WERI-Rb-1 (cell line): ENCODE measurements around the gene HDAC4.

Source experiments
- DNase-seq: peaks from one replicate; pipeline ENCODE4 v3.0.0-alpha.2; 2020
- H3K27ac ChIP-seq: fragments of 250-450 bp; sonication (Bioruptor Pico); 2 replicates; pipeline ENCODE4 v1.5.1; 2020; ENCODE audit warnings: mild to moderate bottlenecking, moderate library complexity
- H3K27me3 ChIP-seq: fragments of 250-450 bp; sonication (Bioruptor Pico); 2 replicates; pipeline ENCODE4 v1.5.1; 2021; ENCODE audit warnings: mild to moderate bottlenecking, low read depth, moderate library complexity; ENCODE audit not compliant: insufficient read depth, severe bottlenecking
- H3K36me3 ChIP-seq: fragments of 250-450 bp; sonication (Bioruptor Pico); 2 replicates; pipeline ENCODE4 v1.5.1; 2020; ENCODE audit warnings: mild to moderate bottlenecking, moderate library complexity
- H3K4me3 ChIP-seq: 2 replicates; pipeline ENCODE4 v1.5.1; 2011; ENCODE audit warnings: low read depth, mild to moderate bottlenecking, control low read depth, low read length
- H3K9me3 ChIP-seq: fragments of 250-450 bp; sonication (Bioruptor Pico); 2 replicates; pipeline ENCODE4 v1.5.1; 2021; ENCODE audit warnings: mild to moderate bottlenecking, moderate library complexity; ENCODE audit not compliant: severe bottlenecking
- CTCF ChIP-seq: IDR thresholded peaks from 2 replicates; pipeline ENCODE4 v1.5.1; 2011; ENCODE audit warnings: low read depth, mild to moderate bottlenecking, control low read depth, inconsistent platforms, low read length

Gene HDAC4

DNA sequence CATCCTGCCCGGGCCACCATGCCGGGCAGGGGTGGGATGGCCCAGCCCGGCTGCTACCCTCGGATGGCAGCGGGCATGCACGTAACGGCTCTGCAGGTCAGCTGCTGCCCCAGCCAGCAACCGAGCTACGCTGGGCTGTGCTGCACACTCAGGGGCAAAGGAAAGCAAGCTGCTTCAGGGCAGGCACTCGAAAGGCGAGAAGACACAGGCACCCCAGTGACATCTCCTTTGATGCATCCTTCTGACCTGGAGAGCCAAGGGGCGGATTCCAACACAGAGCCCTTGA, 8.8 kb downstream of the HDAC4 start:
- no peaks in the 10 kb centered on the region for H3K9me3 ChIP-seq
- H3K4me3 ChIP-seq: no peak overlapping the region
- no peaks in the 10 kb centered on the region for H3K36me3 ChIP-seq
- H3K27ac ChIP-seq: no peak overlapping the region
- no peak for DNase-seq
- no peak for TF ChIP-seq CTCF
- no peaks in the 10 kb centered on the region for H3K27me3 ChIP-seq

GRCh38 chr2:239391286-239392071, 9.3 kb downstream of the HDAC4 start:
- Histone ChIP-seq H3K36me3 (no peaks in the 10 kb centered on the region), H3K27me3 (no peaks in the 10 kb centered on the region), H3K27ac (no peak overlapping the region), H3K4me3 (no peak overlapping the region), H3K9me3 (no peaks in the 10 kb centered on the region)
- DNase-seq: no peak
- no peak for TF ChIP-seq CTCF

- TF ChIP-seq CTCF: no peak
- Histone ChIP-seq H3K27me3 (no peaks in the 10 kb centered on the region), H3K9me3 (no peaks in the 10 kb centered on the region), H3K27ac (no peak overlapping the region), H3K4me3 (no peak overlapping the region), H3K36me3 (no peaks in the 10 kb centered on the region)
- DNase-seq: no peak
Measured at GRCh38 chr2:239390546-239391285, 10.1 kb downstream of the HDAC4 start.

DNA sequence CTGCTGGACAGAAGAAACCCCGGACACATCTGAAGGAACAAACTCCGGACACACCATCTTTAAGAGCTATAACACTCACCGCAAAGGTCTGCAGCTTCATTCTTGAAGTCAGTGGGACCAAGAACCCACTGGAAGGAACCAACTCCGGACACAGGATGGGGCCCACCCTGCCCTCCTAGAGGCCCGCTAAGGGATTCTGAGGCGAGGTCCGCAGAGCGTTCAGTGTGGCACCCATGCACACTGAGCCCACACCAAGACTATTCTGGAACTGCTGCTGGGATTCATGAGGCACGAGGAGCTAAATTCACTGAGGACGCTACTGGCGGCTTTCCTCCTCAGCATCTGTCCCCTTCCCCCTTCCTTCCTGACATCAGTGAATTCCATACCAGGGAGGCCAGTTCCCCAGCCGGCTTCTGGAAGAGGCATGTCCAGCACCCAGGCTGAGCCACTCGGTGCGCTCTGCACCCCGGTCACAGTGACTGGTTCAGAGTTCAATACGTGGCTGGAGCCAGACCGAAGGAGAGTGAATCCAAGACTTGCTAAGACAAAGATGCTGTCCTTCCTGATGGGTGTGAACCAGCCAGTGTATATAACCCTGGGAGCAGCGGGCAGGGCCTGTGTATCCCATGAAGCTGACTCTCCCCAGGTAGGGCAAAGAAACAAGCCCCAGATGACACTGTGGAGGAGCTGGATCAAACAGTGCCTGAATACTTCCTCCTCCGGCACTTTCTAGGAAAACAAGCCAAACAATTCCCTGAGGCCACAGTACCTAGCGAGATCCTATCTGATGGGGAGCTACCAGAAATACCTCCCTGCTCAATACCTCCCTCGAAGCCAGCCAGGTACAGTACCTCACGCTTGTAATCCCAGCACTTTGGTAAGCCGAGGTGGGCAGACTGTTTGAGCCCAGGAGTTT, 11.1 kb downstream of the HDAC4 start:
- H3K27ac ChIP-seq: no peak overlapping the region
- no peak for TF ChIP-seq CTCF
- no peaks in the 10 kb centered on the region for H3K27me3 ChIP-seq
- DNase-seq: no peak
- H3K36me3 ChIP-seq: no peaks in the 10 kb centered on the region
- H3K9me3 ChIP-seq: no peaks in the 10 kb centered on the region
- H3K4me3 ChIP-seq: no peak overlapping the region

GRCh38 chr2:239388236-239389151, 12.3 kb downstream of the HDAC4 start:
- no peaks in the 10 kb centered on the region for H3K36me3 ChIP-seq
- H3K27me3 ChIP-seq: no peaks in the 10 kb centered on the region
- DNase-seq: no peak
- no peak overlapping the region for H3K4me3 ChIP-seq
- no peak overlapping the region for H3K27ac ChIP-seq
- no peaks in the 10 kb centered on the region for H3K9me3 ChIP-seq
- no peak for TF ChIP-seq CTCF
